Measurements from ENCODE around the gene HSPBAP1.
"Not testable (repeated sequence)": the region's sequence is repeated elsewhere in the genome, so short reads cannot be mapped to it uniquely, and the experiment has no call there.

Gene HSPBAP1

DNA sequence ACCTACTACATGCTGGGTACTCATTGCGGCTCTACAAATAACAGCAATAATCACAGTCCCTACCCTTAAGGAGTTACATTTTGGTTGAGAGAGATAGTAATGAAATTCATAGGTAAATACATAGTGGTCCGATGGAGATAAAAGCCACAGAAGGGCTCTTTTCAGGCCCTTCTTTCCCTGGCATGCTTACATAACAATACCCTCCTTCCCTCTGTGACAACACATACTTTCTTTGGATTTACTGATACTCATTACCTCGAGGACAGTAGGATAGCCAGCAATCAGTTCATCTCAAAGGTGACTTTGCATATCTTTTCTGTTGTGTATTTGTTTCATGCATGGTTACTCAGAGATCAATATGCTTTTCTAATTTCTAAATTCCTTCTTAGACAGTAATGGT is 54.5 kb downstream of the HSPBAP1 start:
- DNase-seq (ENCODE audit: low read depth), result no peak

DNA sequence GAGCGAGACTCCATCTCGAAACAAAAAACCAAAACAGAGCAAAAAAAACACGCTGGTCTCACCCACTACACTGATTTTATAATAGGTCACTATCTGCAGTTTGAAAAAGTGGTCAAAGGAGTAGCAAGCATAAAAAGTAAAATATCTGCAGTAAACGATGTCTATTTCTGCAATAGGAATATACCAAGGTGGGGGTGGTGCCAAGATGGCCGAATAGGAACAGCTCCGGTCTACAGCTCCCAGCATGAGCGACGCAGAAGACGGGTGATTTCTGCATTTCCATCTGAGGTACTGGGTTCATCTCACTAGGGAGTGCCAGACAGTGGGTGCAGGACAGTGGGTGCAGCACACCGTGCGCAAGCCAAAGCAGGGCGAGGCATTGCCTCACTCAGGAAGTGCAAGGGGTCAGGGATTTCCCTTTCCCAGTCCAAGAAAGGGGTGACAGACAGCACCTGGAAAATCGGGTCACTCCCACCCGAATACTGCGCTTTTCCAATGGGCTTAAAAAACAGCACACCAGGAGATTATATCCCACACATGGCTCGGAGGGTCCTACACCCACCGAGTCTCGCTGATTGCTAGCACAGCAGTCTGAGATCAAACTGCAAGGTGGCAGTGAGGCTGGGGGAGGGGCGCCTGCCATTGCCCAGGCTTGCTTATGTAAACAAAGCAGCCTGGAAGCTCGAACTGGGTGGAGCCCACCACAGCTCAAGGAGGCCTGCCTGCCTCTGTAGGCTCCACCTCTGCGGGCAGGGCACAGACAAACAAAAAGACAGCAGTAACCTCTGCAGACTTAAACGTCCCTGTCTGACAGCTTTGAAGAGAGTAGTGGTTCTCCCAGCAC is 60.7 kb downstream of the HSPBAP1 start:
- DNase-seq (ENCODE audit: low read depth), result not testable (repeated sequence)

DNA sequence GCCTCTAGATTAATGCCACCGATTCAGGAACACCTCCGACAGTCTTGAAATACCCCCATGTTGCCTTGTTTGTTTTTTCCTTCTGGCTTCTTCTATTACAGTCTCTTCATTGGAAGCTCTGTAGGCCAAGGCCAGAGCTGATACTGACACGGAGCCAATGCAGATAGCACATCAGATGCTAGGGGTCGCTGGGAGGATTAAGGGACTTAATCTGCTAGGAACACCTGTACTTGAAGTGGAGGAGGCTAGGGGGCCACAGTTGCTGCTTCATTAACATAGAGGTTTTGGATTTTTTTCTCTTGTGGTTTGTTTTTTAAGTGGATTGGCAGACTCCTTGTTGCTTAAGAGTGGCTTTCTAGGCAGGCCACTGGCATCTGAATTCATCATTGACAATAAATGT is 63.4 kb downstream of the HSPBAP1 start:
- no peak for DNase-seq (ENCODE audit: low read depth)

- DNase-seq (ENCODE audit: low read depth), result no peak
Observed at GRCh38 chr3:122728756-122729514, 64.7 kb downstream of the HSPBAP1 start.

DNA sequence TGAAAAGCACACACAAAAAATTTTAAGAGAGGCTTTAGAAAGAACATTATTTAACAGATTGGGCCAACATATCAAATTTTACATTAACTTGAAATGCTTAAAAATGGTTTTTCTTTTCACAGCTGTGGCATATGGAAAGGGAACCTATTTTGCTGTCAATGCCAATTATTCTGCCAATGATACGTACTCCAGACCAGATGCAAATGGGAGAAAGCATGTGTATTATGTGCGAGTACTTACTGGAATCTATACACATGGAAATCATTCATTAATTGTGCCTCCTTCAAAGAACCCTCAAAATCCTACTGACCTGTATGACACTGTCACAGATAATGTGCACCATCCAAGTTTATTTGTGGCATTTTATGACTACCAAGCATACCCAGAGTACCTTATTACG is 65.4 kb downstream of the HSPBAP1 start:
- DNase-seq (ENCODE audit: low read depth), result no peak

- DNase-seq (ENCODE audit: low read depth), result no peak
Observed at GRCh38 chr3:122727766-122728165, 65.9 kb downstream of the HSPBAP1 start.

DNA sequence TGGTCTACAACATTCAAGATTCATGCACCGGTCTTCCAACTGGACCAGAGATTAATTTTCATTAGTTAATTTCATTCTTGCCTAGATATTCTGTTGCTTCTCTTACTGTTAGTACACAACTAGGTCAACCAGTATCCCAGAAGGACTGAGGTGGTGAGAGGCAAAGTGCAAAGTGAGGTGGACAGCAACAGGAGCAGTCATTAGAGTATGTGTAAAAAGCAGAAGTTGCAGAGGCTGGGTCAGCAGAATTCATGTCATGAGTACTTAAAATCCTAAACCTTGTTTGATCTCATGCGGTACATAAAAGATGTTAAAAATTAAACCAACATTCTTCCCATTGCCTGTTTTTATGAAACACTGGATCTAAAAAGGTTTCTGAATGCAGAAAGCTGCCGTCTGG is 66.3 kb downstream of the HSPBAP1 start:
- DNase-seq (ENCODE audit: low read depth), result no peak

DNA sequence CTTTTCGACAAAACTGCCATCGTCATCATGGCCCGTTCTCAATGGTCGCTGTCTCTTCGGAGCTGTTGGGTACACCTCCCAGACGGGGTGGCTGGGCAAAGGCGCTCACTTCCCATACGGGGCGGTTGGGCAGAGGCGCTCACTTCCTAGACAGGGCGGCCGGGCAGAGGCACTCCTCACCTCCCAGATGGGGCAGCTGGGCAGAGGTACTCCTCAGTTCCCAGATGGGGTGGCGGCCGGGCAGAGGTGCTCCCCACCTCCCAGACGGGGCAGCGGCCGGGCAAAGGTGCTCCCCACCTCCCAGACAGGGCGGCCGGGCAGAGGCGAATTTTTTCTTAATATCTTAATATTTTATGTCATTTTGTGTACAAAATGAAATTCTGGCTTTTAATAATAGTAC is 68.5 kb downstream of the HSPBAP1 start:
- DNase-seq (ENCODE audit: low read depth), result no peak

GRCh38 chr3:122719273-122719921 is 74.2 kb downstream of the HSPBAP1 start:
- no peak for DNase-seq (ENCODE audit: low read depth)

DNA sequence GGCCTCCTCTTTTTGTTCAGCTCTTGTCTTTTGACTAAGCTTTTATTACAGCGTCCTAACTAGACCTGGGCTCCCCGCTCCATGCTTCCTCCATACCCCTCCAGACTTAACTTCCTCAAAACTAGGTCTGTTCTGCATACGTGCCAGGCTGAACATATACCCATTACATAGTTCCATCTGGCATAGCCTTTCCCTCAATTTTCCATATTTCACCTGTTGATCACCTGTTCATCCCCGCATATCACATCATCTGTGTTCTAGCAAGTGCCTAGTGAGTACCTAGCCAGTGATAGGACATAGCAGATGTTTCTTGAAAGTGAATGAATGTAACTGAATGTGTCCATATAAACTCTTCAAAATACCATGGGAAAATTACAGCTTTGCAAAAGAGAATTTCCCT is 77.0 kb downstream of the HSPBAP1 start:
- DNase-seq (ENCODE audit: low read depth), result no peak

DNA sequence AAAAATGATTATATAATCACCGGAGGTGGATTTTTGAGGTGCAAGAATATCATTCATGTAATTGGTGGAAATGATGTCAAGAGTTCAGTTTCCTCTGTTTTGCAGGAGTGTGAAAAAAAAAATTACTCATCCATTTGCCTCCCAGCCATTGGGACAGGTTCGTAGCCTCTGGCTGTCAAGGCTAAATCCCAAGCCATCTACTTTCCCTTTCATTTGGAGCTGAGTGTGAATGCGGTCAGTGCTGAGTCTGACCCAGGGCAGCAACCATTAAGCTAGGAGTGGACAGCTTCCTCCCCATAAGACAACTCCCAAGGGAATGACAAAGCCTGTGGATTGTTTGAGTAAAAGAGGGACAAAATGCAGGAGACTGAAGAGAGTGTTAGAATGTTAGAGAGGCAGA is 79.4 kb downstream of the HSPBAP1 start:
- DNase-seq (ENCODE audit: low read depth), result no peak

GRCh38 chr3:122710616-122711251 is 82.9 kb downstream of the HSPBAP1 start:
- not testable (repeated sequence) for DNase-seq (ENCODE audit: low read depth)

- no peak for DNase-seq (ENCODE audit: low read depth)
Observed at GRCh38 chr3:122705379-122705778, 88.3 kb downstream of the HSPBAP1 start.

- no peak for DNase-seq (ENCODE audit: low read depth)
Observed at GRCh38 chr3:122700193-122700592, 93.4 kb downstream of the HSPBAP1 start.

GRCh38 chr3:122697952-122698620 is 95.5 kb downstream of the HSPBAP1 start:
- no peak for DNase-seq (ENCODE audit: low read depth)

GRCh38 chr3:122695927-122696561 is 97.6 kb downstream of the HSPBAP1 start:
- no peak for DNase-seq (ENCODE audit: low read depth)

DNA sequence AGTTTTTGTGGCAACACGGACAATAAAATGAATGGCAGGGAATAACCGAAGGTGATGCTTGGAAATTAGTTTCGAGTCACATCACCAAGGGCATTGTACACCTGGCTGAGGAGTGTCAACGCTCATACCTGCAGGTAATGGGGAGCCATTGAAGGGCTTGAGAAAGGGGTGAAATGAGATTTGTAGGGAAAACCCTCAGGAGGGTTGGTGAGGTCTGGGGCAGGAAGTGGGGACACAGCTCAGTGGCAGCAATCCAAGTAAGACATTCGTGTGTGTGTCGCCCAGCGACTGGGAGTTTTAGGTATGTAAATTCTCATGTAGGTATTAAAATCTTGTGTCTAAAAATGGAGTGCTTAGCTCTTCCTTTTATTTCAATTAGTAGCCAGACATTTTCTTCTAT is 98.7 kb downstream of the HSPBAP1 start:
- DNase-seq (ENCODE audit: low read depth), result no peak

DNA sequence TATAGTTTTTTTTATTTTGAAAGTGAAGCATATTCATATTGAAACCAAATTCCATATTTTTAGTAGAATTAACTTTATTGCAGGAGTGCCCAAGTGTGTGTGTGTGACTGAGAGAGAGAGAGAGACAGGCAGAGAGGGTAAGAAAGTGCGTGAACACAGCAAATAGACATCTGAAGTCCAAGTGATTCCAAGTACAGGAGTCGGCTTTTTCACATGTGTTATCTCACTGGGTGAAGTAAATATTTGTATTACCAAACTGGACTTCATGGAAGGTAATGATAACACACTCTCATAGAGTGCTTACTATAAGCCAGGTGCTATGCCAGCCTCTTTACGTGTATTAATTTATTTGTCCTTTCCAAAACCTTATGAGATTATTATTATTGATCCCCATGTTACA is 101.0 kb downstream of the HSPBAP1 start:
- DNase-seq (ENCODE audit: low read depth), result no peak

- no peak for DNase-seq (ENCODE audit: low read depth)
Observed at GRCh38 chr3:122691195-122691594, 102.4 kb downstream of the HSPBAP1 start.

GRCh38 chr3:122690096-122690495 is 103.5 kb downstream of the HSPBAP1 start:
- no peak for DNase-seq (ENCODE audit: low read depth)

Data from stimulated activated CD8-positive, alpha-beta memory T cell treated with anti-CD3 and anti-CD28 coated beads, Interleukin-15, amount 100 ng/mL, for 24 hours (primary cell).